ENCODE measurements around the gene PLIN3.
A peak's percentile ranks its signal among the peaks of the same experiment; 100 is the strongest.
"Not testable (repeated sequence)": the region's sequence is repeated elsewhere in the genome, so short reads cannot be mapped to it uniquely, and the experiment has no call there.

Gene PLIN3

DNA sequence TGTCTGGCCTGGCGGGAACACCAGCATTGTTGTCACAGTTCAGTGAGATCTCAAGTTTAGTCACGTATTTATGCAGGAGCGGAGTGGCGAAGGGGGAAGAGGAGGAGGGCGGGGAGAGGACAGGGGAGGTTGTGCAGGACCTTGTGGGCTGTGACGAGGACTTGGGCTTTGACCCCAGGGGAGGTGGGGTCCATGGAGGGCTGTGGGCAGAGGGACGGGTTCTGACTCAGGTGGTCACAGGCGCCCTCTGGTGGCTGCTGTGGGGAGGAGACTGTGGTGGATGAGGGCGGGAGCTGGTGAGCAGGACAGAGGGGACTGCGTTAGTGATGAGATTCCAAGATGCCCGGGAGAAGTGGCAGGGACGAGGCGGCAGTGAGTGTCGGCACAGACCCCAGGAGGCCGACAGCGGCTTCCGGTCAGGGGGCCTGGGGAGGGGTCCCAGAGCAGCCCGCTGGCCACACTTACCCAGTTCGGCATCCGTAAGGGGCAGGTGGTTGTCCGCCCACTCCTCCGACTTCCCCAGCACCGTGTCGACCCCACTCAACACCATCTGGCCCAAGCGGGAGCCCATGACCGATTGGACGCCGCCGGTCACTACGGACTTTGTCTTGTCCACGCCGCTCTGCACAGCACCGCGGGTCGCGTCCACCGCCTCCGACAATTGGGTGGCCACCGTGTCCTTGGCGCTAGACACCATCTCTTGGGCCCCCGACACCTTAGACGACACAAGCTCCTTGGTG, 15.7 kb downstream of the PLIN3 start:
- Mint-ChIP-seq H3K4me1 (ENCODE audit: low read depth in 2 of 2) (peaks cover 3 to 4% of the 10 kb centered on the region in 2 donors), H3K27ac (peak overlapping the region in 1 of 2 donors; percentile 15), H3K9me3 (no peaks in the 10 kb centered on the region), H3K27me3 (no peaks in the 10 kb centered on the region), H3K4me3 (no peak overlapping the region), H3K36me3 (ENCODE audit: insufficient read depth) (peaks cover 7% of the 10 kb centered on the region)
- DNase-seq (peak; percentile 69 to 74 (median 72)), ATAC-seq (replicated peaks) (peak; percentile 87)

DNA sequence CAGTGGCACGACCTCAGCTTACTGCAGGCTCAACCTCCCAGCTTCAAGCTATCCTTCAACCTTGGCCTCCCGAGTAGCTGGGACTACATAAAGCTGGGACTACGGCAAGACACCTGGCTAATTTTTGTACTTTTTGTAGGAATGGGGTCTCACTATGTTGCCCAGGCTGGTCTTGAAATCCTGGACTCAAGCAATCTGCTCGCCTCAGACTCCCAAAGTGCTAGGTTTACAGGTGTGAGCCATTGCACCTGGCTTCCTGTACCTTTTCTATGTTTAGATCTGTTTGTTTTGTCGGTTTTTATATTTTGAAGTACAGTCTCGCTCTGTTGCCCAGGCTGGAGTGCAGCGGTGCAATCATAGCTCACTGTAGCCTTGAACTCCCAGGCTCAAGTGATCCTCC, 18.4 kb downstream of the PLIN3 start:
- H3K36me3 Mint-ChIP-seq (ENCODE audit: insufficient read depth): peaks cover 28% of the 10 kb centered on the region
- no peaks in the 10 kb centered on the region for H3K27me3 Mint-ChIP-seq
- ATAC-seq (replicated peaks): no peak
- no peaks in the 10 kb centered on the region for H3K9me3 Mint-ChIP-seq
- DNase-seq: no peak
- peaks cover 3 to 4% of the 10 kb centered on the region in 2 donors for H3K4me1 Mint-ChIP-seq (ENCODE audit: low read depth in 2 of 2)
- H3K27ac Mint-ChIP-seq: no peak overlapping the region
- H3K4me3 Mint-ChIP-seq: no peak overlapping the region

DNA sequence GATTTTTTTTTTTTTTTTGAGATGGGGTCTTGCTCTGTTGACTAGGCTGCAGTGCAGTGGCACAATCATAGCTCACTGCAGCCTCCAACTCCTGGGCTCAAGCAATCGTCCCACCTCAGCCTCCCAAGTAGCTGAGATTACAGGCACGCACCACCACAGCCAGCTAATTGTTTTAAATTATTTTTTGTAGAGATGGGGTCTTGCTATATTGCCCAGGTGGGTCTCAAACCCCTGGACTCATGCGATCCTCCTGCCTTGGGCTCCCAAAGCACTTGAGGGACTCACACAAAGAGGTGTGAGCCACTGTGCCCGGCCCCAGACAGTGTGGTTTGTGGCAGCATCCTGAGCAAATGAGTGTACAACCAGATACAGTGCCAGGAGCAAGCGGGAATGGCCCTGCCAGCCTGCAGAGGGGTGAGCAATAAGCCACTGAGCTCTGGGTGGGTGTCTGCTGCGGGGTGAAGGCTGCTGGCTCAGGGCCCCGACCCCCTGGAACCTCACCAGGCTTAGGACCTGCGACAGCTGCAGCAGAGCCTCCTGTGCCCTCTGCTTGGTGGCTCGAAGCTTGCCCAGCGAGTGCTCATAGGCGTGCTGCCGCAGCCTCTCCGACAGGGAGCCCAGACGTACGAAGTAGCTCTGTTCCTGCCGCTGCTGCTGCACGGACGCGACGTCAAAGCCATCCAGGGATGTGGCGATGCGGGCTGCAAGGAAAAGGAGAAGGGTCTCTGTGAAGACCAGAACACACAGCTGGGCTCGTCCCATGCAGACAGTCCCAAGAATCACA, 20.1 kb downstream of the PLIN3 start:
- Mint-ChIP-seq H3K4me3 (no peak overlapping the region), H3K9me3 (no peaks in the 10 kb centered on the region), H3K36me3 (ENCODE audit: insufficient read depth) (peaks cover 33% of the 10 kb centered on the region), H3K27me3 (no peaks in the 10 kb centered on the region), H3K4me1 (ENCODE audit: low read depth in 2 of 2) (peaks cover 3 to 4% of the 10 kb centered on the region in 2 donors), H3K27ac (no peak overlapping the region)
- DNase-seq (no peak), ATAC-seq (replicated peaks) (no peak)

DNA sequence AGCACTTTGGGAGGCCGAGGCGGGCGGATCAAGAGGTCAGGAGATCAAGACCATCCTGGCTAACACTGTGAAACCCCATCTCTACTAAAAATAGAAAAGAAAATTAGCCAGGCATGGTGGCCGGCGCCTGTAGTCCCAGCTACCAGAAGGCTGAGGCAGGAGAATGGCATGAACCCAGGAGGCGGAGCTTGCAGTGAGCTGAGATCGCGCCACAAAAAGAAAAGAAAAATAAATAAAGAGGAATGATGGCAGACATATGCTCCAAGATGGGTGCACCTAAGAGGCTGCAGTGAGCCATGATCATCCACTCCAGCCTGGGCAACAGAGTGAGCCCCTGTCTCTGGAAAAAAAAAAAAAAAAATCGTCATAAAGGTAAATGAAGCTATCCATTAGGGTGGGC, 21.5 kb downstream of the PLIN3 start:
- H3K27me3 Mint-ChIP-seq; H3K4me3 Mint-ChIP-seq; H3K4me1 Mint-ChIP-seq (ENCODE audit: low read depth in 2 of 2); DNase-seq; ATAC-seq (replicated peaks); H3K9me3 Mint-ChIP-seq: not testable (repeated sequence)
- Mint-ChIP-seq H3K36me3 (ENCODE audit: insufficient read depth) (peaks cover 33% of the 10 kb centered on the region), H3K27ac (peak overlapping the region in 1 of 2 donors; percentile 16)

DNA sequence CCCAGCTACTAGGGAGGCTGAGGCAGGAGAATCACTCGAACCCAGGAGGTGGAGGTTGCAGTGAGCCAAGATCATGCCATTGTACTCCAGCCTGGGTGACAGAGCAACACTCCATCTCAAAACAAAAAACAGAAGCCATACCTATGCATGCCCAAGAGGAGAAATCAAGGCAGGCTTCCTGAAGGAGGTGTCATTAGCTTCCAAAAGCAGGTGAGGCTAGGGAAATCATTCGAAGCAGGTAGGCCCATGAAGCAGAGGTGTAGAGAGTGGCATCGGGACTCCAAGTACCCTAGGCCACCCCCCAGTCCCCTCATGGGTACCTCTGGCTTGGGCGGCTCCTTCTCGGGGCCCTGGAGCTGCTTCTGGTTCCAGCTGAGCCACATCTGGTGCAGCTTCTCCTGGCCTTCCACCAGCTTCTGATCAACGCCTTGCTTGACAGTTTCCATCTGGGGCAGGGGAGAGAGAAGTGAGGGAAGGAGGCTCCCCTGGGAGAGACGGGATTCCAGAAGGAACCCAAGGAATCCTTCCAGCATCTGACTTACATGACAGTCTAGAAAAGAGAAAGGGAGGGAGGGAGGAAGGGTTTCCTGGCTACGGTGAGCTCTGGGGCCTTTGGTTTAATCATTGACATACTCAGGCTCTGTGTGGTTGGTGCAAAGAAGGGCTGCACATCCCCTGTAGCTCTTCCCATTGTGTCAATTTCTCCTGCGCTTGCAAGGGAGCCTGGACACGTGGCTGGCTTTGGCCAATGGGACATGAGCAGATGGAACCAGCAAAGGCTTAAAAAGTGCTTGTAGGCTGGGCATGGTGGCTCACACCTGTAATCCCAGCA, 22.9 kb downstream of the PLIN3 start:
- H3K36me3 Mint-ChIP-seq (ENCODE audit: insufficient read depth): peaks cover 46% of the 10 kb centered on the region
- H3K9me3 Mint-ChIP-seq: no peaks in the 10 kb centered on the region
- ATAC-seq (replicated peaks) (no peak), DNase-seq (no peak)
- H3K4me1 Mint-ChIP-seq (ENCODE audit: low read depth in 2 of 2): peaks cover 3 to 6% of the 10 kb centered on the region in 2 donors
- no peak overlapping the region for H3K4me3 Mint-ChIP-seq
- H3K27ac Mint-ChIP-seq: no peak overlapping the region
- no peaks in the 10 kb centered on the region for H3K27me3 Mint-ChIP-seq

DNA sequence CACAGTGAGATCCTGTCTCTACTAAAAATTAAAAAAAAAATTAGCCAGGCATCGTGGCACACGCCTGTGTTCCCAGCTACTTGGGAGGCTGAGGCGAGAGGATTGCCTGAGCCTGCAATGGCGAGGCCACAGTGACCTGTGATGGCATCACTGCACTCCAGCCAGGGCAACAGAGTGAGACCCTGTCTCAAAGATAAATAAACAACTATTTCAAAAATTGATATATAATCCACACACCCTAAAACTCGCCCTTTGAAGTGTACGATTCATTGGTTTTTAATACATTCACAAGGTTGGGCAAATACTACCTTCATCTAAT, 23.9 kb downstream of the PLIN3 start:
- no peak for ATAC-seq (replicated peaks)
- Mint-ChIP-seq H3K4me3 (no peak overlapping the region), H3K9me3 (no peaks in the 10 kb centered on the region), H3K4me1 (ENCODE audit: low read depth in 2 of 2) (peaks cover 3 to 6% of the 10 kb centered on the region in 2 donors), H3K27ac (no peak overlapping the region), H3K36me3 (ENCODE audit: insufficient read depth) (peaks cover 50% of the 10 kb centered on the region), H3K27me3 (no peaks in the 10 kb centered on the region)
- no peak for DNase-seq

DNA sequence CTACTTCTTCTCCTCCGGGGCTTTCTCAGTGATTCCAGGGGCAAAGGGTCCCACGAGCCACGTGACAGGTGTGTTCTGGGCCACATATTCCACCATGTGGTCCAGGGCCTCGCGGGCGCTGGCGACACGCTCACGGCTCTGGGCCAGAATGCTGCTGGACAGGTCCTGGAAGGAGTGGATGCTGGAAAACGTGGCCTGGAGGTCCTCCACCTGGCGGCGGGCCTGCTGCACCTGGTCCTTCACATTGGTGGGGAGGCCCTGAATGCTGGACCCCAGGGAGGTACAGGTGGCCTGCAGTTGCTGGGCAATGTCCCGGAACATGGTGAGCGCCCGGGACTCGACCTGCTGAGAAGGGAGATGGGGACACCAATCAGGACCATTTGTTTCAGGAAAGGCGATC, 28.3 kb downstream of the PLIN3 start:
- DNase-seq: no peak
- ATAC-seq (replicated peaks): no peak
- Mint-ChIP-seq H3K27ac (no peak overlapping the region), H3K4me3 (no peak overlapping the region), H3K36me3 (ENCODE audit: insufficient read depth) (peaks cover 22% of the 10 kb centered on the region), H3K27me3 (no peaks in the 10 kb centered on the region), H3K4me1 (ENCODE audit: low read depth in 2 of 2) (peaks cover 3 to 6% of the 10 kb centered on the region in 2 donors), H3K9me3 (no peaks in the 10 kb centered on the region)

DNA sequence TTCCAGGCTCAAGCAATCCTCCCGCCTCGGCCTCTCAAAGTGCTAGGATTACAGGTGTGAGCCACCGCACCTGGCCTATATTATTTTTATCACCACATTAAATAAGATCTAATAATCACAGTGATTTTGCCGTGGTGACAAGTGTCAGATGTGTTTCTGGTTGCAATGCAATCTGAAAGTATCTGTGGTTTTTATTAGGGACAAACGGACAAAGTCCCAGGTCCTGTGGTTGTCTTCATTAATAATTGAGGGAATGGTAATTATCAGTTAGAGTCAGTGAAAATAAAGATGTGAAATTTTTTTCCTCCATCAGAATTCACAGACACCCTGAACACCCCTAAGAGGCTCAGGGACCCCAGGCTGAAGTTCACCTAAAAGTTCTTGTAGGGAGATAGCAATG, 34.7 kb downstream of the PLIN3 start:
- no peaks in the 10 kb centered on the region for H3K27me3 Mint-ChIP-seq
- DNase-seq: no peak
- peak overlapping the region in 1 of 2 donors; percentile 38 for H3K27ac Mint-ChIP-seq
- no peaks in the 10 kb centered on the region for H3K9me3 Mint-ChIP-seq
- peak overlapping the region; percentile 86 to 90 for H3K4me3 Mint-ChIP-seq
- peaks cover 7% of the 10 kb centered on the region for H3K36me3 Mint-ChIP-seq (ENCODE audit: insufficient read depth)
- peaks cover 21 to 25% of the 10 kb centered on the region in 2 donors for H3K4me1 Mint-ChIP-seq (ENCODE audit: low read depth in 2 of 2)
- no peak for ATAC-seq (replicated peaks)

DNA sequence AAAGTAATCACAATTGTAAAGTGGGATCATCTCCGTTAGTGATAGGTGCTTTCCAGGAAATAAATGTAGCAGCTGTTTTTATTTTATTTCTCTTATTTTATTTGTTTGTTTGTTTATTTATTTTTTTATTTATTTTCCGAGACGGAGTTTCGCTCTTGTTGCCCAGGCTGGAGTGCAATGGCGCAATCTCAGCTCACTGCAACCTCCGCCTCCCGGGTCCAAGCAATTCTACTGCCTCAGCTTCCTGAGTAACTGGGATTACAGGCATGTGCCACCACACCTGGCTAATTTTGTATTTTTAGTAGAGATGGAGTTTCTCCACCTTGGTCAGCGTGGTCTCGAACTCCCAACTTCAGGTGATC, 35.5 kb downstream of the PLIN3 start:
- DNase-seq; H3K27me3 Mint-ChIP-seq; H3K9me3 Mint-ChIP-seq; ATAC-seq (replicated peaks): not testable (repeated sequence)
- Mint-ChIP-seq H3K4me1 (ENCODE audit: low read depth in 2 of 2) (peaks cover 21 to 27% of the 10 kb centered on the region in 2 donors), H3K36me3 (ENCODE audit: insufficient read depth) (peaks cover 11% of the 10 kb centered on the region), H3K27ac (peak overlapping the region; percentile 93 to 94), H3K4me3 (peak overlapping the region; percentile 86 to 90)

DNA sequence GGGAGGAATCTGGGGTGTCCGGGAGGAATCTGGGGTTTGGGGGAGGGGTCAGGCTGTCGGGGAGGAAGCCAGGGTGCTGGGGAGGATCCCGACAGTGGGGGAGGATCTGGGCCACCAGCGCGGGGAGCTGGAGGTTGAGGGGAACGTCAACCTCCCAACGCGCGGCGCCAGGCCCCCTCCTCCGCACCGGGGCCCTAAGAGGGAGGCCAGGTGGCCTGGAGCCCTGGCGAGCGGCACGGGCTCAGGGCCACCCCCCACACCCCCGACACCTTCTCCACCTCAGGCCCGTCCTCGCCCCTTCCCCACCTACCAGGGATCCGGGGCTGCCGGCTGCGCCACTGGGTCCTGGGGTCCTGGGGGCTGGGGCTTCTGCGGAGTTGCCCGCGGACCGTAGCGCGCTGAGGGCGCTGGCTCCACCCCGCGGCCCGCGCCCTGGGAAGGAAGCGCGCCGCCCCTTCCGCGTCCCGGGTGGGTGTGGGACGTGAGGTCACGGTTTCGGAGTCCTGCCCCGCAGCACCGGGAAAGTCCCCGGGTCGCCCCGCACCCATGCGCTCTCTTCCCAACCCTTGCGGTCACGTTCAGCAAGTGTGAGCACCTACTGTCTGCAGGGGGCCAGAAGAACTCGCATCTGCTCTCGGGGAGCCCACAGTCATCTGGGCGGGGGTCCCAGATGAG, 36.0 kb downstream of the PLIN3 start, which contains the start of gene TICAM1:
TSS of gene TICAM1 (minus strand) at position 409 of the 675 bp plus-strand sequence. CDS start 13,335 bp downstream, outside the sequence.
- peak within 1 kb of the TSS; percentile 93 to 94 for H3K27ac Mint-ChIP-seq
- H3K9me3 Mint-ChIP-seq: no peaks in the 10 kb centered on the region
- no peaks in the 10 kb centered on the region for H3K27me3 Mint-ChIP-seq
- DNase-seq (peak; percentile 69 to 71 (median 70)), ATAC-seq (replicated peaks) (peak; percentile 95)
- peaks cover 21 to 27% of the 10 kb centered on the region in 2 donors for H3K4me1 Mint-ChIP-seq (ENCODE audit: low read depth in 2 of 2)
- peaks cover 11% of the 10 kb centered on the region for H3K36me3 Mint-ChIP-seq (ENCODE audit: insufficient read depth)
- peak within 1 kb of the TSS; percentile 86 to 90 for H3K4me3 Mint-ChIP-seq

DNA sequence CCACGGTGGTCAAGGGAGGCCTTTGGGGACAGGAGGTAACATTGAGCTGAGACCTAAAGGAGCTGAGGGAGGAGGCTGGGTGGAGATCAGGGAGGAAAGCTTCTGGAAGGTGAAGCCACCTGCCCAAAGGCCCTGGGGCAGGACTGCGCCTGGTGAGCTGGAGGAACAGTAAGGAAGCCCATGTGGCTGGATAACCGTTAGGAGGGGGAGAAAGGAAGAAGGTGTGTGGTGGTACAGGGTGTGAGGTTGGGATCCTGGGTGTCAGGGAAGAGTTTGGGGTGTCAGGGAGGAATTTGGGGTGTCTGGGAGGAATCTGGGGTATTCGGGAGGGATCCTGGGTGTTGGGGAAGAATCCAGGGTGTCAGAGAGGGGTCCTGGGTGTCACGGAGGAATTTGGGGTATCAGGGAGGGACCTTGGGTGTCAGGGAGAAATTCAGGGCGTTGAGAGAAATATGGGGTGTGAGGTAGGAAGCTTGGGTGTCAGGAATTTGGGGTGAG, 36.6 kb downstream of the PLIN3 start:
- no peak for DNase-seq
- Mint-ChIP-seq H3K9me3 (no peaks in the 10 kb centered on the region), H3K27ac (peak overlapping the region; percentile 93 to 94), H3K36me3 (ENCODE audit: insufficient read depth) (peaks cover 11% of the 10 kb centered on the region), H3K4me3 (peak overlapping the region; percentile 86 to 90), H3K4me1 (ENCODE audit: low read depth in 2 of 2) (peaks cover 21 to 27% of the 10 kb centered on the region in 2 donors), H3K27me3 (no peaks in the 10 kb centered on the region)
- ATAC-seq (replicated peaks): no peak

DNA sequence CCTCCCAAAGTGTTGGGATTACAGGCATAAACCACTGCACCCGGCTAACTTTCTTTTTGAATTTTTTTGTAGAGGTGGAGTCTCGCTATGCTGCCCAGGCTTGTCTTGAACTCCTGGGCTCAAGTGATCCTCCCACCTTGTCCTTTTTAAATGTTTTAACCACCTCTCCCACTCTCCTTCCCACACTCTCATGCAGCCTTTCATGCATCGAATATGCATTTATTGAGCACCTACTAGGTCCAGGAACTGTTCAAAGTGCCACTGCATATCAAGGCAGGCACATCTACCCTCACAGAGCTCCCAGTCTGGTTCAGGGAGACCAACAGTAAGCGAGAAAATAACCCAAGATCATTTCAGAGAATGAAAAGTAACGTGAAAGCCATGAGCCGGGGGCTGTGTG, 37.1 kb downstream of the PLIN3 start:
- DNase-seq (no peak), ATAC-seq (replicated peaks) (no peak)
- Mint-ChIP-seq H3K4me1 (ENCODE audit: low read depth in 2 of 2) (peaks cover 21 to 27% of the 10 kb centered on the region in 2 donors), H3K9me3 (no peaks in the 10 kb centered on the region), H3K4me3 (peak overlapping the region; percentile 86 to 90), H3K27ac (peak overlapping the region; percentile 93 to 94), H3K27me3 (no peaks in the 10 kb centered on the region), H3K36me3 (ENCODE audit: insufficient read depth) (peaks cover 11% of the 10 kb centered on the region)

All from effector memory CD8-positive, alpha-beta T cell (primary cell).